IMR-90 (cell line): Measurements from ENCODE around the gene FOXO3. TPM values are rescaled to one million over a fixed set of nuclear protein-coding genes. Genes with fewer than 3 reads are reported as not detected.

Experiments
- ATAC-seq: fragments of 200-7000 bp; cut with Tn5 transposase; 2 replicates; pipeline ENCODE4 v1.9.1; 2020; ENCODE audit warnings: low read depth, mild to moderate bottlenecking, moderate library complexity
- BruUV-seq: library from RNA; stranded (reverse); fragments of 400-500 nt; replicated peaks from 2 replicates; lab custom pipeline; 2021; lab: Mats Ljungman, UMichigan
- CTCF ChIA-PET: fragments of 300-600 bp; formaldehyde crosslinking; extraction: SDS; loops from one replicate; lab custom pipeline; 2021; ENCODE audit warnings: antibody characterized with exemption; lab: Yijun Ruan, JAX
- POLR2A ChIA-PET: fragments of 300-600 bp; sonication (Branson Sonifier 250); formaldehyde crosslinking; loops from one replicate; lab custom pipeline; 2022; ENCODE audit warnings: antibody characterized with exemption; ENCODE audit not compliant: unreplicated experiment; lab: Charles Lee
- DNase-seq: peaks from one replicate; pipeline ENCODE4 v3.0.0; 2013
- H2AFZ ChIP-seq: replicated peaks from 2 replicates; pipeline ENCODE3; 2013; ENCODE audit warnings: low read length, mild to moderate bottlenecking; ENCODE audit not compliant: poor library complexity
- H2AK5ac ChIP-seq: 2 replicates; pipeline ENCODE4 v1.6.1; 2013; ENCODE audit warnings: low read depth, low read length, inconsistent platforms
- H2AK9ac ChIP-seq: replicated peaks from 2 replicates; pipeline ENCODE3; 2013; ENCODE audit warnings: mild to moderate bottlenecking, low read depth, low read length, moderate library complexity; ENCODE audit not compliant: poor library complexity
- H2BK120ac ChIP-seq: 2 replicates; pipeline ENCODE4 v1.6.1; 2013; ENCODE audit warnings: low read depth, low read length, inconsistent platforms
- H2BK15ac ChIP-seq: 3 replicates; pipeline ENCODE4 v1.6.1; 2013; ENCODE audit warnings: low read depth, low read length, inconsistent platforms
- H2BK20ac ChIP-seq: 2 replicates; pipeline ENCODE4 v1.6.1; 2013; ENCODE audit warnings: low read depth, mild to moderate bottlenecking, inconsistent platforms, low read length, moderate library complexity
- H2BK5ac ChIP-seq: 2 replicates; pipeline ENCODE4 v1.6.1; 2013; ENCODE audit warnings: mild to moderate bottlenecking, low read depth, low read length, inconsistent platforms; ENCODE audit not compliant: poor library complexity, severe bottlenecking
- H3K14ac ChIP-seq: replicated peaks from 2 replicates; pipeline ENCODE4 v1.6.1; 2013; ENCODE audit warnings: low read depth, low read length, inconsistent platforms
- H3K18ac ChIP-seq: 2 replicates; pipeline ENCODE4 v1.6.1; 2013; ENCODE audit warnings: low read depth, low read length, control low read depth
- H3K23ac ChIP-seq: 2 replicates; pipeline ENCODE4 v1.6.1; 2013; ENCODE audit warnings: low read depth, low read length, inconsistent platforms
- H3K27ac ChIP-seq: 2 replicates; pipeline ENCODE4 v1.5.1; 2013; ENCODE audit warnings: mild to moderate bottlenecking, control low read depth, low read length; ENCODE audit not compliant: insufficient read depth
- H3K27me3 ChIP-seq: 2 replicates; pipeline ENCODE4 v1.6.1; 2013; ENCODE audit warnings: low read length; ENCODE audit not compliant: control insufficient read depth, insufficient read depth
- H3K36me3 ChIP-seq: 2 replicates; pipeline ENCODE4 v1.6.1; 2013; ENCODE audit warnings: low read length, mixed read lengths; ENCODE audit not compliant: control insufficient read depth, insufficient read depth
- H3K4ac ChIP-seq: 2 replicates; pipeline ENCODE4 v1.6.1; 2013; ENCODE audit warnings: low read depth, low read length, inconsistent platforms
- H3K4me1 ChIP-seq: 2 replicates; pipeline ENCODE4 v1.6.1; 2013; ENCODE audit warnings: low read length, mixed read lengths; ENCODE audit not compliant: control insufficient read depth, insufficient read depth
- H3K4me2 ChIP-seq: 2 replicates; pipeline ENCODE4 v1.6.1; 2013; ENCODE audit warnings: low read depth, mild to moderate bottlenecking, control low read depth, low read length, moderate library complexity
- H3K4me3 ChIP-seq: 2 replicates; pipeline ENCODE4 v1.5.1; 2013; ENCODE audit warnings: low read depth, mild to moderate bottlenecking, control low read depth, low read length, moderate library complexity; ENCODE audit not compliant: insufficient read depth
- H3K56ac ChIP-seq: 2 replicates; pipeline ENCODE4 v1.6.1; 2013; ENCODE audit warnings: low read length, inconsistent platforms; ENCODE audit not compliant: insufficient read depth; ENCODE audit errors: extremely low read depth
- H3K79me1 ChIP-seq, 2 experiments: 2 replicates each; pipeline ENCODE4 v1.6.1; 2013; ENCODE audit warnings: low read length in 2 of 2, inconsistent platforms in 1 of 2, low read depth in 1 of 2
- H3K9ac ChIP-seq: 2 replicates; pipeline ENCODE4 v1.6.1; 2013; ENCODE audit warnings: low read depth, low read length, control low read depth
- H3K9me1 ChIP-seq: 2 replicates; pipeline ENCODE4 v1.6.1; 2013; ENCODE audit warnings: low read length, inconsistent platforms; ENCODE audit not compliant: insufficient read depth
- H3K9me3 ChIP-seq: 2 replicates; pipeline ENCODE4 v1.6.1; 2013; ENCODE audit warnings: low read length; ENCODE audit not compliant: control insufficient read depth, insufficient read depth
- H4K20me1 ChIP-seq: 2 replicates; pipeline ENCODE4 v1.6.1; 2013; ENCODE audit warnings: low read length, inconsistent platforms; ENCODE audit not compliant: insufficient read depth
- H4K5ac ChIP-seq: 2 replicates; pipeline ENCODE4 v1.6.1; 2013; ENCODE audit warnings: mild to moderate bottlenecking, low read depth, low read length, control low read depth
- H4K8ac ChIP-seq, 2 experiments: 2 replicates each; pipeline ENCODE4 v1.6.1; 2013; ENCODE audit warnings: low read depth in 2 of 2, low read length in 2 of 2, control low read depth in 1 of 2, inconsistent platforms in 1 of 2
- H4K91ac ChIP-seq: 2 replicates; pipeline ENCODE4 v1.6.1; 2013; ENCODE audit warnings: low read depth, low read length, inconsistent platforms; ENCODE audit not compliant: insufficient read depth
- CEBPB ChIP-seq: IDR thresholded peaks from 2 replicates; pipeline ENCODE4 v1.6.1; 2012; ENCODE audit warnings: low read depth, low read length, improper control_type of control experiment
- CHD1 ChIP-seq: IDR thresholded peaks from 2 replicates; pipeline ENCODE4 v1.6.1; 2012; ENCODE audit warnings: low read depth, low read length, improper control_type of control experiment
- ELK1 ChIP-seq: fragments of 150-350 bp; IDR thresholded peaks from 2 replicates; pipeline ENCODE4 v1.6.1; 2016; ENCODE audit warnings: low read depth, mild to moderate bottlenecking, low read length, moderate library complexity, borderline replicate concordance
- MAFK ChIP-seq: IDR thresholded peaks from 2 replicates; pipeline ENCODE4 v1.6.1; 2012; ENCODE audit warnings: low read depth, low read length, improper control_type of control experiment
- MXI1 ChIP-seq: IDR thresholded peaks from 2 replicates; pipeline ENCODE4 v1.6.1; 2012; ENCODE audit warnings: low read depth, mild to moderate bottlenecking, low read length, moderate library complexity, borderline replicate concordance
- NFE2L2 ChIP-seq: fragments of 150-350 bp; IDR thresholded peaks from 2 replicates; pipeline ENCODE4 v1.6.1; 2016; ENCODE audit warnings: low read depth, mild to moderate bottlenecking, low read length
- RFX5 ChIP-seq: IDR thresholded peaks from 2 replicates; pipeline ENCODE4 v1.8.0; 2012; ENCODE audit warnings: low read depth, mild to moderate bottlenecking, low read length, moderate library complexity
- WGBS, 2 experiments: methylation state at CpG; one replicate each; pipeline versions ENCODE4 v1.1.5 to v1.1.7; 2013; ENCODE audit warnings: missing lambda C conversion rate in 2 of 2; ENCODE audit not compliant: insufficient read length in 1 of 2; ENCODE audit errors: extremely low coverage in 2 of 2; 5-methylcytosine and 5-hydroxymethylcytosine counted together
- dilution Hi-C: fragments of 300-500 bp; cut with HindIII; formaldehyde crosslinking; loops from one replicate; pipeline ENCODE4 v1.14.3; 2018; ENCODE audit warnings: low sequenced_read_pairs; ENCODE audit not compliant: unreplicated experiment
- in situ Hi-C: fragments of 300-500 bp; cut with MboI; formaldehyde crosslinking; loops from 3 replicates; pipeline ENCODE4 v1.14.3; 2019; ENCODE audit warnings: low sequenced_read_pairs, inconsistent platforms, mixed read lengths
- intact Hi-C: fragments of 100-400 bp; cut with micrococcal nuclease; formaldehyde crosslinking; loops from 2 replicates; pipeline ENCODE4 v1.10.0; 2022
- polyA plus RNA-seq, 3 experiments: library from polyadenylated mRNA; depleted of rRNA; stranded (reverse); fragments of >200 nt; gene quantifications; 2 replicates each; pipeline ENCODE4 v1.2.3, GENCODE V29; 2012; ENCODE audit warnings: low replicate concordance in 1 of 3
- total RNA-seq: library from RNA; depleted of rRNA; stranded (reverse); fragments of >200 nt; gene quantifications from 2 replicates; pipeline ENCODE4 v1.2.3, GENCODE V29; 2012

Gene FOXO3
- total and polyA plus RNA-seq, 2 of the 4 experiments (the other 2 are of a cell fraction), result 17.5 to 38.7 TPM

- CTCF ChIA-PET, result no interaction called here
- Histone ChIP-seq H4K91ac (no peak overlapping the region), H3K4me2 (no peak overlapping the region), H3K9ac (no peak overlapping the region), H3K4me3 (no peak overlapping the region), H4K5ac (no peak overlapping the region), H4K20me1 (no peaks in the 10 kb centered on the region; the same call in 1 of the 2 replicates), H2BK5ac (no peak overlapping the region), H3K23ac (no peak overlapping the region), H3K4ac (no peak overlapping the region), H2AFZ (no peak overlapping the region), H4K8ac (no peak overlapping the region), H3K36me3 (no peaks in the 10 kb centered on the region), H3K27me3 (peaks cover 12% of the 10 kb centered on the region), H2BK15ac (no peak overlapping the region), H3K9me3 (no peaks in the 10 kb centered on the region), H3K14ac (no peak overlapping the region), H3K18ac (no peak overlapping the region), H2BK20ac (no peak overlapping the region), H3K27ac (no peak overlapping the region), H3K9me1 (no peaks in the 10 kb centered on the region), H3K4me1 (peaks cover 2% of the 10 kb centered on the region; the same call in 1 of the 2 replicates), H2AK9ac (no peak overlapping the region), H2BK120ac (no peak overlapping the region), H3K79me1 (no peaks in the 10 kb centered on the region), H2AK5ac (no peak overlapping the region), H3K56ac (no peak overlapping the region)
- TF ChIP-seq NFE2L2 (no peak), CEBPB (peak; percentile 15; the same call in 1 of the 2 replicates), MXI1 (no peak), CHD1 (no peak), ELK1 (no peak), MAFK (no peak), RFX5 (no peak)
- intact Hi-C loops (no loop called here), in situ Hi-C loops (loop anchor here (5.0 to 25.0 kb wide), 2 partner anchors 417 to 858 kb away; partner anchors contain the start of gene CD164), dilution Hi-C loops (loop anchor here (25.0 kb wide), 1 partner anchor 533 kb away; no protein-coding TSS in a partner anchor)
- WGBS, 2 experiments, result no CpG with 5 or more reads among the region's 3 CpGs
- ATAC-seq (no peak), DNase-seq (no peak)
- POLR2A ChIA-PET, result no interaction called here
- no TSS peak for BruUV-seq
Measured at GRCh38 chr6:108528878-108529277, 31.8 kb upstream of the FOXO3 start.
